HG03439 (cell line): ENCODE measurements around the gene PTPN20.
"Not testable (repeated sequence)": the region's sequence is repeated elsewhere in the genome, so short reads cannot be mapped to it uniquely, and the experiment has no call there.

ENCODE experiments used
- ATAC-seq: cut with Tn5 transposase; IDR thresholded peaks from one replicate; pipeline ENCODE4 v1.9.1; 2021; ENCODE audit warnings: mild to moderate bottlenecking, moderate library complexity; ENCODE audit not compliant: unreplicated experiment

PTPN20 gene, protein sequence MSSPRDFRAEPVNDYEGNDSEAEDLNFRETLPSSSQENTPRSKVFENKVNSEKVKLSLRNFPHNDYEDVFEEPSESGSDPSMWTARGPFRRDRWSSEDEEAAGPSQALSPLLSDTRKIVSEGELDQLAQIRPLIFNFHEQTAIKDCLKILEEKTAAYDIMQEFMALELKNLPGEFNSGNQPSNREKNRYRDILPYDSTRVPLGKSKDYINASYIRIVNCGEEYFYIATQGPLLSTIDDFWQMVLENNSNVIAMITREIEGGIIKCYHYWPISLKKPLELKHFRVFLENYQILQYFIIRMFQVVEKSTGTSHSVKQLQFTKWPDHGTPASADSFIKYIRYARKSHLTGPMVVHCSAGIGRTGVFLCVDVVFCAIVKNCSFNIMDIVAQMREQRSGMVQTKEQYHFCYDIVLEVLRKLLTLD

DNA sequence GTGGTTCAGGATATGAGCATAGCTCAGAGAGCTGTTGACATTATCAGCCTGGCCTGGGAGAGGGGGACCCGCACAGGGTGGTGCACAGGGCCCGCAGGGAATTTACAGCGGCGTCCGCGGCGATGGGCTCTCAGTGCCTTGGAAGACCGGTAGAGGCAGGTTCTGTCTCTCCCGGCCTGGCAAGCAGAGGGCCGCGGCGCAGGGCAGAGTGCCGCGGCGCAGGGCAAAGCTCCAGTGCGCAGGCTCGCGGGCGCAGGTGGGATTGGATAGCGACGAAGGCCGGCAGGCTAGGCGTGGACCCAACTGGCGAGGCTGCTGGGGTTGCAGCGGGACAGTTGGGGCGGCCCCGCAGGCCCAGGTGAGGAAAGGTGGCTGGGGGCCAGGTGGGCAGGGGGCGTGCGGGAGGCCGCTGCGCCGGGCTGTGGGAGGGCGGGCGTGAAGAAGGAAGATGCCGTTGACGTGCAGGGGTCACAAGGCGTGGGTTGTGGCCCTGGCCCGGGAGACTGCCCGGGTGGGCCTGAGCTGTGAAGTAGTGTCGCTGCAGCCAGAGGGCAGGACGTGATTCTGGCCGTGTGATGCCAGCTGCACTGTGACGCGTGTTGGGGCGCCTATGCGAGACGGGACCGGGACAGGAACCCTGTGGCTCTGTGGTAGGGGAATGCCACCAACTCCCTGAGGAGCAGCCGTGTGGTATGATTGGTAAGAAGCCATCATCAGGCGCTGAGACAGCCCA lies at the start of gene PTPN20:
Gene PTPN20 (plus strand): TSS at position 285 of the 733 bp plus-strand sequence. CDS start 21,072 bp downstream, outside the sequence.
- ATAC-seq: not testable (repeated sequence)

DNA sequence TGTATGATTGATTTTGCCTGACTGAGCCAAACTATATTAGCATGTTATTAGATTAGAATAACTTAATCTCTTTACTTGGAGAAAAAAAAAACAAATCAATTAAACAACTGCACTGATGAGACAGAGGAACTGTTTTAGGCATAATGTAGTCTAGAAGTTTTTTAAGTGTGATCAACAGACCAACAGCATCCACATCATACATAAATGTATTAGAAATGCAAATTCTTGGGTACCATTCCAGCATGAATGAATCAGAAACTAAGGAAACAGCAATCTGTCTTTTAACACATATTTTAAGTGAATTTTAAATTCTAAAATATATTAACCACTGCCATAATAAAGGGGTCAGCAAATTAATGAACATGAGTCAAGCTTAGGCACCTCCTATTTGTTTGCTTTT lies 41.5 kb upstream of the PTPN20 start:
- ATAC-seq: not testable (repeated sequence)

DNA sequence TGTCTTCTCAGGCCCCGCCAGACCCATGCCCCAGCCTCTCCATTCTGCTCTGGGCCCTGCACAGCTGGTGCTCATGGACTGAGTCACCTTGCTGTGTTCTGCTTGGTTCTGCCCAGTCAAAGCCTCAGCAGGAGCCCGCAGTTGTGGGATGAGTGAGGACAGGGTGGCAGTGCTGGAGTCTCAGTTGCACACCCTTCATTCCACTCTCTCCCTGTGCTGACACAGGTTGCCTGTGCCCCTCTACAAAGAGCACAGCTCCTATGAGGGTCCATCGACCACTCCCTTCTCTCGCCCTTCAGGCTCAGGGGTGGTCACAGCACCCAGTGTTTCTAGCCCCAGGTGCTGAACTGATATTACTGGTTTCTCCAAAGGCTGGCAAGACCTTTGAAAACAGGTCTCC lies 39.6 kb upstream of the PTPN20 start:
- ATAC-seq: not testable (repeated sequence)

DNA sequence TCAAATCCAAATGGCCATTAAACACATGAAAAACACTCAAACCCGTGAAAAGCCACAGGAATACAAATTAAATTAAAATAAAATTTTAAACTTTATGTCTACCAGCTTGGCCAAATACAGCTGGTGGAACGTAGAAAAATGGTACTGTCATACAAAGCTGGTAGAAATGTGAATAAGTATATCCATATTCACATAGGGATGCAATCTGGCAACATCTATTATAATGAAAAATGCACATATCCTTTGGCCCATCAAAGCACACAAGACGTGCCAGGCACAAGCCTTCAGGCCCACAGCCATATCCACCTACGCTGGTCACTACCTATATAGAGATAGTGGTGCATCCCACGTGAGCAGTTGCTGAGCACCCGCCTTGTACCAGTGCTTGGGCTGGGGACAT lies 35.9 kb upstream of the PTPN20 start:
- not testable (repeated sequence) for ATAC-seq

DNA sequence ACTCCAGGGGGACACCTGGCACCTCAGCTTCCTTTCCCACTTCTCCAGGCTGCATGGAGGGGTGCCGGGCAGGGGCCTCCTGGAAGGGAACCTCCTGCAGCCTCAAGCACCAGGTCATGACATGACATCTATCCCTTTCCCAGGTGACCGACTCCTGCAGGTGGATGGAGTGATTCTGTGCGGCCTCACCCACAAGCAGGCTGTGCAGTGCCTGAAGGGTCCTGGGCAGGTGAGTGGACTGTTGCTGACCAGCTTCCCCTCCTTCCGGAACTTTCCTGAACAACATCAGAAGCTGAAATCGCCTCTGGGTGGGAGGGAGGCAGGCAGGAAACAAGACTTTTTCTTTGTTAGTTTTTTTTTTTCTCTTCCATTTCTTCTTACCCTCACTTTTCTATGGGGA lies 34.5 kb upstream of the PTPN20 start:
- not testable (repeated sequence) for ATAC-seq

DNA sequence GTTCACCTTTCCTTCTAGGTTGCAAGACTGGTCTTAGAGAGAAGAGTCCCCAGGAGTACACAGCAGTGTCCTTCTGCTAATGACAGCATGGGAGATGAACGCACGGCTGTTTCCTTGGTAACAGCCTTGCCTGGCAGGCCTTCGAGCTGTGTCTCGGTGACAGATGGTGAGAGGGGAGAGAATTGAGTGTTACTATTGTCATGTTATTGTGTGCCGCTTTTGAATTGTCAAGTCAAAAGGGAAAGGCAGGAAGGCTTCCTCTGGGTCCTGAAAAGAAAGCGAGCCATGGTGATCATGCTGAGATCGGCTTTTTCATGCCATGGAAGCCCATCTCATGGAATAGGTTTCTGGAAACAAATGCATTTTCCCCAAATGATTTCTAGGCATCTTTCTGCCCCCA lies 32.5 kb upstream of the PTPN20 start:
- ATAC-seq: not testable (repeated sequence)

DNA sequence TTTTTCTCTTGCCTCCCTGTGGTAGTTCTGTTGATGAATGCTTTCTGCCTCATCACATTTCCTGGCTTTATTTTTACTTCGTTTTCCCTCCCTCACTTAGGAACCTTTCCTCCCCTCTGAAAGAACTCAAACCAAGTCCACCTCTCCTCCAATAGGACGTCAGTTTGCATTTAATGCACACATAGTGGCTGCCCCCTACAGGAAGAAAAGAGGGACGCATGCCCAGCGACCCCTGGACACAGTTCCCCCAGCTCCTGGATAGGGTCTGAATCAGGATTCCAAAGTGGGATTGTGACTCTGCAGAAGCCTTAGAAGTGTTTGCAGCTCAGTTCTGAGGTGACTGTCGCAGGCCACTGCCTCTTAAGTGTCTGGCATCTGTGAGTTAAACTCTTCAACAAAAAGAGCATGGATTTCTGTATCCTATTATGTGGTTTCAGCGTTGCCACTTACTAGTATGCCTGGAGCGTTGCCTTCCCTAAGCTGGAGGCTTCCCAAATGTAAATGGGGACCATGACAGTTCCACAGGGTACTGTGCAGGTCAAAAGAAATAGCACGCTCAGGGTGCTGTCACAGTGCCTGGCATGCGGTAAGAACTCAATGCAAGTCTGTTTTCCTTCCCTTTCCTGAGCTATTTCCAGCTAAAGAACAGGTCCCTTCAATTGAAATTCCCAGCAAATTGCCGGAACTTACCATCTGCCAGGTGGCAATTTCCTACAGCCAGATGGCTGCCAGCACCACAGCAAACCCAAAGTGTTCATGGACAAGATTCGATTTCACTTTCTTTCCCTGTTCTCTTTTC lies 20.2 kb upstream of the PTPN20 start:
- ATAC-seq: not testable (repeated sequence)

DNA sequence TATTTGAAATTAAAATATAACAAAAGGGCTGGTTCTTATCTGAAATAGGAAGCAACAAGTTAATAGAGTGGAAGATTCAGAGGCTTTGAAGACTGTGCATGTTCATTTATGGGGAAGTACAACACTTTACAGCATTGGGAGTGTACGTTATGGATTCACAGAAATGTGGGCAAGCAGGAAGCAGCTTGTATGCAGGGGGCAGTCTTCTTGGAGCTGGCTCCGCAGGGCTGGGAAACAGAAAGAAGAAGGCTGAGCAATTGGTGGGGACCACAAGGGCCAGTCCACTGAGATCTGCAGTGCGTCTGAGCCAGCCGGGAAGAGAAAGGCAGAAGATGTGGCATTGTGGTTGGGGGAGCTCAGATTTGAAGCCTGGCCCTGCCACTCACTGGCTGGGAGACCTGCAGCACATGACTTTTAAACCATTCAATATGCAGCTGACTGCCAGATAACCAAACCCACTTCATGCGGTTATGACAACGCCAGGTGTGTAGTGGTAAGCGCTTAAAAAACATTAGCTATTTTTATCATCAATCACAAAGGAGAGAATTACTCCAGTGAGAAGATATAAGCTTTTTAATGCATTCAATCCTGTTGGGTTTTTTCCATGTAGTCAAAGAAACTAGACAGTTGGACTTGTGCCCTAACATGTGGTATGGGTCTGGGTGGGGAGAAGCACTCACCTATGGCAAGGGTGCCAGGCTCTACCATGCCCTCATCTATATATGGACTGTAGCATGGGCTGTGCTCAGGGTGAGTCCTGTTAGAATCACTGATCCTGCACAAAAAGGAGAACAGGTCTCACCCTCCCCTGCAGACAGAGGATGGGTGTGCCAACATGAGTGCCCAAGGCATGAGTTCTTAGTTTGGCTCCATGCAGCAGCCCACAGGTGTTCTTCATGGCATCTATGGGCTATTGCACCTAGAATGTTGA lies 14.2 kb upstream of the PTPN20 start:
- not testable (repeated sequence) for ATAC-seq

DNA sequence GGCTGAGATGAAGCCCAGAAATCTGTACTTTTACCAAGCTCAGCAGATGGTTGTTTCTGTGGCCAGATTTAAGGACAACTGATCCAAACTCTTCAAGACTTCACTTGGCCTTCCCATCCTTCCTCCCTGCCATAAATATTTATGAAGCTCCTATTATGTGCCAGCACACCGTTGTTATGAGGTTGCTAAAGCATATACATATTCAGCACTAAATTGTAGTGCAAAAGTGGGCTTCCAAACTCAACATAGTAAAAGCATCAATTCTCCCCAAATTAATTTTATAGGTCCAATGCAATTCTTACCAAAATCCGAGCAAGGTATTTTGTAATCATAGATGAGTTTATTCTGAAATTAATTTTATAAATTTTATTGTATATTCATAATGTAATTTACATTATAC lies 10.0 kb upstream of the PTPN20 start:
- not testable (repeated sequence) for ATAC-seq

DNA sequence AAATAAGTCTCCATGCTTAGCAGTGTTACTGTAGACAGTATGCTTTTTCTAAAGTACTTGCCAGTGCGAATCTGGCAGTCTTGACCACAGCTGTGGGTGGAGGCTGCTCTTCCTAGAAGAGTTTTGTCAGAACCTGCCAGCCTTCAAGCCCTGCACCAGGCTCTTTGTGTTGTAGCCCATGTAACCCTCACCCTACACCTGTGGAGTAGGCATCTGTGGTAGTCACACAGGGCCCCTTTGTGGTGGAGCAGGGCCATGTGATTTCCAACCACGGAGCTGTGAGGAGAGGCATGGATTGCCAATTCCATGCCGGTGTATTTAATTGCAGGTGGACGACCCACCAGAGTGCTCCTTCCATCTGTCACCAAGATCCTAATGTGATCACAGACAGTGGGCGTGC lies 7.4 kb upstream of the PTPN20 start:
- not testable (repeated sequence) for ATAC-seq

DNA sequence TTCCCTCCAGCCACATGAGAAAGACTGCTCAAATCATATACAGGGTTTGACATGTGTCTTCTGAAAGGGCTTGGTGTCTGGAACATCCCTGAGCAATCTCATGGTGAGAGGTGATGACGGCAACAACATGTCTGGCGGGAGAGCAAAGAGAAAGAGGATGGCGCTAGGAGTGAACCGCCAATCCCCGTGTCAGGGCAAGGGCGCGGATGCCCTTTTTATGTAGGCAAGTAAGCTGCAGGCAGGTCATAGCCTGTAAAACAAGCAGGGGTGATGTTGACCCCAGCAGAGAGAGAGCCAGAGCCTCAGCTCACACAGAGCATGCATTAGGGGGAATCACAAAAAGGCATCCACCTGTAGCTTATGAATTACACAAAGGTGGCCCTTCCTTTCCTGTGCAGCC lies 4.9 kb upstream of the PTPN20 start:
- not testable (repeated sequence) for ATAC-seq

DNA sequence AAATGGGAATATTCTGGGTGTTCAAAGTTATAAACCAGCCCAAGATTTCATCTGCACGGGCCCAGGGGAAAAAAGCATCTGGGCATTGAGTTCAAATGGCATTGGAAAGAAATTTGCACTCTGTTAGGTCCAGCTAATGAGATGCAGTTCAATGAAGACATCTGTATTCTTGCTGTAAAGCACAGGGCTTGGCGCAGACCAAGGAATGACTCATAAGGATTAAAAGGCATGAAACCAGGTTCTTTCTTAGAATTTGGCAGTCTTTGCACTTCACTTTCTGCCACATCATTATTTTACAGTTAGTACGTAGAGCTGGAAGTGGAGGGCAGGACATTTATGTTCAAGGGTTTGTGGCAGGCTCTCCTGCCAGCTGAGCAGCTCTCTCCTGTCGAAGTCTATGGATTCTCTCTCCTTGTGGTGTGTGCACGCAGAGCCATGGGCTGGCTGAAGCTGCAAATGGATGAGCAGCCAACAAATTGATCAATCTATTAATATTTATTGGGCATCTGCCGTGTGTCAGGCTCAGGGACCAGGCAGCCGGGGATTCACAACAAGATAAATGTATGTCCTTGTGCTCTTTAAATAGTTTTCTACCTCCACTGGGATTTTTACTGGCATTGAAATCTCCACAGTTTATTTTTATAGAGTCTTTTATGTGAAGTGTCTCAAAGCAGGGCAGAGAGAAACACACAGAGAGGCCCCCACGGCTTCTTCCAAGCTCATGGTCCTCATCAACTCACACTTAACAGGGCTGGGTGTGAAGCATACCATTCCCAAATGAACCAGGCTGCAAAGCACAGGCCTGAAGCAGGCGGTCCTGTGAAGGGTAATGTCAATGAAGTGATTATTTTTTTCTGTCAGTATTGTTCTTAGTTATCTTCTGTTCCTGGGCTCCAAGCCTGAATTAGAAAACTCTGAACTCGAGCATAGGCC lies 3.8 kb upstream of the PTPN20 start:
- ATAC-seq: not testable (repeated sequence)

DNA sequence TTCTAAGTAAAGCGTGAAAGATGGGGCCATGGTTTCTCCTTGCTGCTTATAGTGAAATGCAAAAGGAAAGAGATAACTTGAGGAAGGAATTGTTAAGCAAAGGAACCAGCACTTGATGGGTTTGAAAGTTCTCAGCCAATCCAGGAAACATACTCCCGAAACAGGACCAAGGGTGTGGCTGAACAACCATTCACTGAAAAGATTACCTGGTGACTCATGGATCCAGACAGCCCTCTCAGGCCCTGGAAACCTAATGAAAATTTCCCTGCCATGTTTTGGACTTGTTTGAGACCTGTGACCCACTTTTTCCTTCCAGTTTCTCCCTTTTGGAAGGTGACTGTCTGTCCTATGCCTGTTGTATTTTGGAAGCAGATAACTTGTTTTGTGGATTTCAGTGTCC lies 11.3 kb downstream of the PTPN20 start:
- not testable (repeated sequence) for ATAC-seq

DNA sequence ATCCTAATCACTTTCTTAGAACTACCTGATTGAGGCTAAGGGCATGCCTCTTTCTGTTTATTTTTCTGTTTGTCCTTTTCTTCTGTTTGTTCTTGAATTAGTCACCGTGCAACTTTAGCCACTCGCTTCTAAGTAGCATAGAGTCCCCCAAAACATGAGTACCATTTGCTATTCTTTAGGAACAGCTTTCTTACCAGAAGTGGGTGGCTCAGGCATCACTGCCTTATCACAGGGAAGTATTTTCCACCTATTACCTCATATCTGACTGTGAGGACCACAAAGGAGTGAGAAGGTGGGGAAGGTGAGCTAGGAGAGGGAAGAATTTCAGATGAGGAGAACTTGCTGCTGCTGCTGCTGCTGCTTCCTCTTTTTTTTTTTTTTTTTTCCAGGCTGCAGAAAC lies 13.9 kb downstream of the PTPN20 start:
- not testable (repeated sequence) for ATAC-seq

DNA sequence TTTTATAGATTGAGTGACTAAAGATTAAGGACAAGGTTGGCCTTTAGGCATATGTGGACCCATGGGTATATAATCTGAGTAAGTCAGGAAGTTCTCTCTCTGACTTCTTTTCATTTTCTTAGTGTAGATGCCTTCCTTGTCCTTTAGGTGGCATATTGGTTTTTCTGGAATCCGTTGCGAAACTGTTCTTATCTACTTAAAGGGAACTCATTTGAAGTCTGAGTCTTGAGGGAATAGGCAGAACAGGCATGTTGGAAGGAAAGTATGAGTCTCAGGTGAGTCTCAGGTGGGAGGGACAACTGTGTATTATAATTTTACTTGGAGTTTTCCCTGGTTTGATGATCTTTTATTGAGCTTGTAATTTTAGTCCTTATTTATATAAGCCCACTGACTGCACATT lies 14.6 kb downstream of the PTPN20 start:
- ATAC-seq: not testable (repeated sequence)

DNA sequence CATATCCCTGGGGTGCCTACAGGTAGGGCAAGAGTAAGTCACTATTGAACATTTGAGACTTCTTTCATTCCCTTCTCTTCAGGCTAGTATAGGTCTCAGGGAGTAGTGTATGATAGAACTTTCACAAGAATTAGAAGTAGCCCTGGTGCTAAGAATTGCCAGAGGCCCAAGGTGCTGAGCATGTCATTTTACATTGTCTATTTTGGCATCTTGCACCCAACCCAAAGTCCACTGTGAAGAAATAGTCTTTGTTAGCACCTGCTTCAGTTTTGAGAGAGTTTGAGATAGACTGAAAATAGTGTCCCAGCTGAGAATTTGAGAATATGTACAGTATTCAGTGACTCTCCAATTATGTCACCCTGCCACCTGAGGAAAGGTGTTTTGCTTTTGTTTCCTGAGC lies 17.6 kb downstream of the PTPN20 start:
- not testable (repeated sequence) for ATAC-seq

DNA sequence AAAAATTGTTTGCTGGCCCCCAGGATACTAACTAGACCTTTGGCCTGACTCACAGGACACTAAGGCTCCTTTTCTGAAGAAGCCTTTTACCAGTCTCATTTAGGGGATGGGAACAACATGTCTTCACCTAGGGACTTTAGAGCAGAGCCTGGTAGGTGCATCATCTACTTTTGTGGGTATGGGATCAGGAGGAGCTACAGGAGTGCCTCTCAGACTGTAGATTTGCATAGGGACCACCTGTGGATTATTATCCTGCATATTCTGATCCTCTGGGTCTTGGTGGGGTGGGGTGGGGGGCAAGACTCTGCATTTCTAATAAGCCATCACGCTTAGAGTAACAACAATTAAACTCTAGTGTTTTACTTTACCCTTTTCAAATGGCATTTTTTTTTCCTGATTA lies 21.2 kb downstream of the PTPN20 start:
- not testable (repeated sequence) for ATAC-seq

DNA sequence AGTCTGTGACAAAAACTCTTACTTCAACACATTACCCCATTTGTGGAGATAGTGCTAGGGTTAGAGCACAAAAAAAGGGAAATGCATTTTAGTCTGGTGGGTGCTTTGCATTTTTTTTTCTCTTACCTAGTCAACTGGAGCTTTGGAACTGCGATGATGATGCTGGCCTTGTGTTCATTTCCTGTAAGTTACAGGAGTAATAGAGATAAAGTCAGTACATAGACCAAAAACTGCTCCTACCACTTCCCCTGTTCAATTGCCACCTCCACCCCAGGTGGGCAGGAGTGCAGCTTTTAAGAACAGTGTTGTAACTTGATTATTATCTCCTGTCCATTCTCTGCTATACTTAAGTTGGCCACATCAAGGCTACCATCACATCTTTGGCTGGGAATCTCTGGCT lies 29.9 kb downstream of the PTPN20 start:
- not testable (repeated sequence) for ATAC-seq
